ENCODE measurements around the gene TTC32.
"Not testable (repeated sequence)": the region's sequence is repeated elsewhere in the genome, so short reads cannot be mapped to it uniquely, and the experiment has no call there.

The TTC32 gene

DNA sequence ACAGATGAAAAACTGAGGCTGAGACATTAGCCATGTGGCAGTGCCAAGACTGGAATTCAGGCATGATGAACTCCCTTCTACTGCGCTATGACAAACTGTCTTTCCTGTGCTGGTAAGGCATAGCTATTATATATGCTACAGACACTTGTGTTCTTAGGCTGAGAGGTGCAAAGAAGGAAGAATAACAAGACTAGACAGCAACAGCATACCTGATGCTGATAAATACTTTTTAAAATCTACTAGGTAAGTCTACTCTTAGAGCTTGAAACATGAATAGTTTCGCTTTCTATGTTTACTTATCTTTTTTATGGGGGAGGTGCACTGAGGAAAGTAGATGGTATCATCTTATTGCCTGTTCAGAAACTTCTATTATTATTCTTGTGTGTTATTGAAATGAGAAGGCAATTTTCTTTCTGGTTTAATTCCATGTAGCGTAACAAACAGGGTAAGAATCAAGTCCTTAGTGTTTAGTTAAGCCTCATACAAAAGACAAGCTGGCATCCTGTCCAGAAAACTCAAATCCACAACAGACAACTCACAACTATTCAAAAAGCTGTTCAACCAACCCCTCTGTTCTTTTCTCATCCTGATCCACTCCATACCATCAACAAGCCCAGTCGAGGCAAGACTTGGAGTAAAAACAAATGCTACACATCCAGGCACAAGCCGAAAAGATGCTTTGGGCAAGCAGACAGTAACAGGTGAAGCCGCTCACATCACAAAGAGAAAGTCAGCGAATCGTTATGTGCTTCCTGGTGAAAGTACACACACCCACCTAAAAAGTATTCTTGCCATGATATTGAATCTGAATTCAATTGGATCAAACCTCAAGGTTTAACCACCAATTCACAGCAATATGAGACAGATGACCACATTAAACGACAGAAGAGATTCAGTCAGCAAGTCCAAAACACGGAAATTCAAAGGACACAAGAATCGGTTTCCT, 1.5 kb downstream of the TTC32 start:
- no peak for DNase-seq (ENCODE audit: low read depth in 2 of 3, low spot score in 2 of 3)

DNA sequence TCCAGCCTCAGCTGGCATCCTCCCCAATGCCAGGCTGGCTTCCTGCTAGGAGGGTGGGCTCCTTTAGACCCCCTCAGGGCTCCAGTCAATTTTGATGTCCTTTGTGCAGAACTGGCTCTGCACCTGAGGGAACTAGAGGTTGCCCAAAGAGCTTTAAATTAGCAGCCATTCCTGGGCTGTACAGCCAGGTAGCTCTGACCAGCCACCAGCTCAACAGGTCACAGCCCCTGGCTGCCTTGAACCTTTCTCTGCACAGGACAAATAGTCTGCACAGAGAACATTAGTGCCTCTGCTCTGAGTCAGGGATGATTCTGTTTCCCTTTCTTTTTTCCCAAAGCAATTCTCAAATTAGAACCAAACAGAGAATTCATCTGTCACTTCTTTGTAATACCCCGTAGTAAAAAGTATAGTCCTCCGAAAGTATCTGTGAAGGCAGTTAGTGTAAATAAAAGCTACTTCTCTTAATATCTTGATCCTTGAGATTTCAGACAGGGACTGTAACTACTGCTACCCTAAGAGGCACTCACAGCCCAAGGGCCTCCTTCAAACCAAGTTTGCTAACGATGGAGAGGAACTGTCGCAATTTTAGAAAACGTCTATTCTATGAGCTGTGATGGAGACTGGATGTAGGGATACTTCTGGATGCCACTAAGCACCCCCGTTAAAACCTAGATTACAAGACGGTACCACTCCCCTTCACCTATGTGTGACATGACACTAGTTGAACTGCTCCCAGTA, 3.0 kb downstream of the TTC32 start:
- DNase-seq (ENCODE audit: low read depth in 2 of 3, low spot score in 2 of 3): no peak

DNA sequence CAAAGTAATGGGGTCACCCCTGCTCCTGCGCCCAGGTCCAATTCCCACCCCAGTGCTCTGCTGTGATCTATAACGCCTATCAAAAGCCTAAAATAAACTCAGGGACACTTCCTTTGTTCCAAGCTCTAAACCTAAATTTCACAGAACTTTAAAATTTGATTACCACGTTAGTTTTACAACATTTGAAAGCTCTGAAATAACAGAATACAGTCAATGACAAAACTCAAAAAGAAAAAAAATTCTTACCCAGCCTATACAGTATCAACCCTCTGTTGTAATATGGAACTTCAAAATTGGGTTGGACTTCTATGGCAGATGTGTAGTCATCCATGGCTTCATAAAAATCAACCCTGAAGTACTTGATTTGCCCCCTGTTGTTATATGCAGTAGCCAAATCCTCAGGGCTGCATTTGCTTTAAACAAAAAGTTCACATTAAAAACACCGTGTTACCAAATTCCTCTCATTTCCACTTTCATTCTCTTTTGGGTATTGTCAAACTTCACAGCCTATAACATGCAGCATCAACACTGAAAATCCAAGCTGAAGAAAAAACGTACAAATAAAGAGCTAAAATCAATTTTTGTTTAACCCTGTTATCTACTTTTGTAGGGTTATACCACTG, 4.0 kb downstream of the TTC32 start:
- DNase-seq (ENCODE audit: low read depth in 2 of 3, low spot score in 2 of 3): no peak

DNA sequence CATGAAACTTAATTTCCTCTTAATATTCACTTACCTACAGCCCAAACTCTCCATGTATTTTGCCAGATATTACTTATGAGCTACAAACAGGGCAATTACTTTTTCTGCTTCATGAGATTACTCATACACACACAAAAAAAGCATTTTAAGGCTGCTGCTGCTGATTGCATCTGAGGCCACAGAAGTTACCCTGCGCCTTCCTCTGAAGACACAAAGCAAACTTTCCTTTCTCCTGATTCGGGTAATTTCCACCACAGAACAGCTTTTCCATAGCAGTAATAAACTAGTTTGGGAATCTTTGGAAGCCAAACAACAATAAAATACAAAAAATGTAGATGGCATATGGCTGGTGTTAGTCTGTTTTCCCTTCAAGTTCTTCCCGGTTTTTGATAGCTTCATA, 6.2 kb downstream of the TTC32 start:
- no peak for DNase-seq (ENCODE audit: low read depth in 2 of 3, low spot score in 2 of 3)

DNA sequence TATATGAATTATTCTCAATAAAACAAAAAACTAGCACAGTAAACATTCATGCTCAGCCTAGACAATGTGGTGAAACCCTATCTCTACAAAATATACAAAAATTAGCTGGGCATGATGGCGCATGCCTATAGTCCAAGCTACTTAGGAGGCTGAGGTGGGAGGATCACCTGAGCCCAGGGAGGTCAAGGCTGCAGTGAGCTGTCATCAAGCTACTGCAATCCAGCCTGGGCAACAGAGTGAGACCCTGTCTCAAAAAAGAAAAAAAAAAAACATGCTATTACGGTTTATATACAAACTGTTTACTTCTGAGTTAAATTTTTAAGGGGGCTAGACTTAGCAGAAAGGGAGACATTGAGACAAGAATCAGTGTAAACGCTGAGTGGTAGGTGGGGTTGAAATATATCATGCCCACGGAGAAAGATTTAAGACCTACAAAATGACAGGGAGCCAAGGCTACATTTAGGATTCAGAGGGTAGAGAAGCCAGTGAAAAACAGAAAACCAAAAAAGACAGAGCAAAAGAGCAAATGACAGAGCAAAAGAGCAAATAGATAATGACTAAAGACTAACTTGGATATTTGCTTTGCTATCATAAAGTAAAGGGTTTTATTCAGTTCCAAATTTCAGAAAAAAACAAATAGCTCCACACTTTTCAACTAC, 7.5 kb downstream of the TTC32 start:
- DNase-seq (ENCODE audit: low read depth in 2 of 3, low spot score in 2 of 3): no peak

DNA sequence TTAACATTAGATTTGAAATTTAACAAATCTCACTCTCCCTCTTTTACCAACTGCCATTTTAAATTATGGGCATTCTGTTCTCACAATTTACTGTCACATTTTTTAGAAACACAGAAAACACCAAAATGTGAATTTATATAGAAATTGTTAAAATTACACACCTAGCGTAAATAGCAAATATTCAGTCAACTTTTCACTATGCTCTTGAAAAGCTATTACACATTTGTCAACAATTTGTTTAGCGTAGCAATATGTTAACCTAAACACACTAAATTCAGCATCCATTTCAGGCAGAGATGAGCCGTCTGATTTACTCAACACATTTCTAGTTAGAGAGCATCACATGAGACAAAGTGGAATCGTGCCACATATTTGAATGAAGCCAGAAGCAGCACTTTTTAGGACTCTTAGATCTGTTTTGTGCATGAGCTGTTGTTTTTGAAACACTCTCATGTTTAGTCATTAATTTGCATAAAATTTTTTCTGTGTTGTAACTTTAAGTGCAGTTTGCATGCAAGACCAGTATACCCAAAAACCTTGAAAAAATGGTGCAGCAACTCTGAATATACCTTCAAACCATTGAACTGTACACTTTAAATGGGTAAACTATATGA, 8.2 kb downstream of the TTC32 start:
- no peak for DNase-seq (ENCODE audit: low read depth in 2 of 3, low spot score in 2 of 3)

DNA sequence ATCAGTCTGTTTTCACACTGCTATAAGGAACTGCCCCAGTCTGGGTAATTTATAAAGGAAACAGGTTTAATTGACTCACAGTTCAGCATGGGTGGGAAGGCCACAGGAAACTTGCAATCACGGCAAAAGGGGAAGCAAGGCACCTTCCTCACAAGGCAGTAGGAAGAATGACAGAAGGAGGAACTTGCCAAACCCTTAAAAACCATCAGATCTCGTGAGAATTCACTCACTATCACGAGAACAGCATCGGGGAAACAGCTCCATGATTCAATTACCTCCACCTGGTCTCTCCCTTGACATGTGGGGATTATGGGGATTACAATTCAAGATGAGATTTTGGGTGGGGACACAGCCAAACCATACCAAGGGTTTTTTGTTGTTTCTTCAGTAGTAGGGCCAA, 9.8 kb downstream of the TTC32 start:
- not testable (repeated sequence) for DNase-seq (ENCODE audit: low read depth in 2 of 3, low spot score in 2 of 3)

DNA sequence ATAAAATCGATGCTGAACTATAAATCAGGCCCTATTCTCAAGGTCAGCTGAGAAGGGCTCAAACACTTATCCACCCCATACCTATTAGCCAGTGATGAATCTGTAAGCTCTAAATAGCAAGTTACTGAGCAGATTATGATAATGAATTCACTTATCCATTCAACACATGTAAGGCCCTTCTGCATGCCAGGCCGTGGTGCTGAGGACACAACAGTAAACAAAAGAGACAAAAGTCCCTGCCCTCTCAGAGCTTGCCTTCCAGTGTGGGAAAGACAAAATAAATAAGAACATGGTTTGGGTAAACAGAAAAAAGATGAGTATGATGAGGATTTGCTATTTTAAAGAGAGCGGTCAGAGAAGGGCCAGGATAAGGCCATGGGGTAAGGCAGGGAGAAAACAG, 11.7 kb downstream of the TTC32 start:
- no peak for DNase-seq (ENCODE audit: low read depth in 2 of 3, low spot score in 2 of 3)

DNA sequence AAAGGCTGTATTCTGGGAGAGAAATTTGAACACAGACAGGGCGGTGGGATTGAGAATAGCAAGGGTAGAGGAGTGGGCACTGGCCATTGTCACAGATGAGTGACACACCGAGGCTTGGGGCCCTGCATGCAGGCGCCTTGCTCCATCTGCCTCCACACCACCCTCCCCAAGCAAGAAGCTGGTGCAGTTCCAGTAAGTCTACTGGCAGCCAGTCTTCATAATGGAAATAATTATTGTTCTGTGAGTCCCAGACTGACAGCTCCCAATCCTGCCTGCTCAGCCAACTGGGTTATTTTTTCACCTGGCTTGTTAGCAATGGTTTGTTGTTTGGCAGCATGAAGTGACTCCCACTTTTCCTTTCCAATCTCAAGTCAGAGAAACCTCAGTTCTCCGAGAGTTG, 13.0 kb downstream of the TTC32 start:
- no peak for DNase-seq (ENCODE audit: low read depth in 2 of 3, low spot score in 2 of 3)

DNA sequence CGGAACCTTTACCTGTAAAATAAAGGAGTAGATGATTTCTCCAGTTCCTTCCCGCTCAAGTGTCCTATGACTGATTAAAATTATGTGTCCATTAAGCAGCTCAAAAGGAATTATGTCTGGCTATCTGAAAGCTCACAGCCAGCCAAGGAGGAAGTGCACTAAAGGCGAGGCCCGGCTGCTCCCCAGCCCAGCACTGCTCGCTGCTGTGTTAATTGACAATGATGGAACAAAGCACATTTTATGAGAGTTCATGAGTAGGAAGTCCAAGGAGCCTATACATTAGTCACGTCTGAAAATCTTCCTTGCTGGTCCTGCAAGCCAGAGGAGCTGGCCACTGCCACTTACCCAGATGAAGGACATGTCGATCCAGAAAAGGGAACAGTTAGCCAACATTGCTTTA, 14.3 kb downstream of the TTC32 start:
- DNase-seq (ENCODE audit: low read depth in 2 of 3, low spot score in 2 of 3): no peak

DNA sequence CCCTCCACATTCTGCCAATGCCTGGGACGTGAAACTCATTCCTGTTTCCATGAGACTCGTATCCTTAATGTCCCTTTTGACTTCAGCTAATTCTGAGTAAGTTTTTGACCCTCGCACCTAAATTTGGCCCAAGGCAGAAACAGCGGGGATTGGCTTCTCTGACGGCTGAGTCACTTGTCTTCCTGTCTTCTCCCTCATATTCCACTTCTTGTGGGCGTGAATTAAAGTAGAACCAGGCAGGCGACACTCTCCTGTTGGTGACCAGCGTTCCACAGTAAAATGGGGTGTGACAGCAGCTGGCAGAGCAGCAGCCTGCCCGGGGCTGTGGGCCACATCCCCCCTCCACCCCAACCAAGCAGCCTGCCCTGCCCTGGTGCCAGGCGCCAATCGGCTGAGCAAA, 15.5 kb downstream of the TTC32 start:
- DNase-seq (ENCODE audit: low read depth in 2 of 3, low spot score in 2 of 3): no peak

DNA sequence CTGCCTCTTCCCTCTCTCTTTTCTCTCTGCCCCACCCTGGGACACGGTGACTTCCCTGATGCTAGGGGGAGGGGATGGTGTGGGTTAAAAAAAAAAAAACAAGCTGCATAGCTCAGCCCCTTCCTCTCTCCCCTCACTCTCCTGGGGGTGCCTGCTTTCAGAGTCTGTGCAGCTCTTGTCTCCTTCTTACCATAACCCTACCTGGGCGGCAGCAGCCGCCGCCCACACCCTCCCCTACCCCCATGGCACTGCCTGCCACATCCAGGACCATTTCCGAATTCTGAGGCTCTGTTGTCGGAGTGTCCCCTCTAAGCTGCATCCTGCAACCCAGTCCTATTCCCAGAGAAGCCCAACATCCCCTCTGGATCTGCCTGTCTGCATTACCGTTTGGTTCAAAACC, 16.0 kb downstream of the TTC32 start:
- no peak for DNase-seq (ENCODE audit: low read depth in 2 of 3, low spot score in 2 of 3)

DNA sequence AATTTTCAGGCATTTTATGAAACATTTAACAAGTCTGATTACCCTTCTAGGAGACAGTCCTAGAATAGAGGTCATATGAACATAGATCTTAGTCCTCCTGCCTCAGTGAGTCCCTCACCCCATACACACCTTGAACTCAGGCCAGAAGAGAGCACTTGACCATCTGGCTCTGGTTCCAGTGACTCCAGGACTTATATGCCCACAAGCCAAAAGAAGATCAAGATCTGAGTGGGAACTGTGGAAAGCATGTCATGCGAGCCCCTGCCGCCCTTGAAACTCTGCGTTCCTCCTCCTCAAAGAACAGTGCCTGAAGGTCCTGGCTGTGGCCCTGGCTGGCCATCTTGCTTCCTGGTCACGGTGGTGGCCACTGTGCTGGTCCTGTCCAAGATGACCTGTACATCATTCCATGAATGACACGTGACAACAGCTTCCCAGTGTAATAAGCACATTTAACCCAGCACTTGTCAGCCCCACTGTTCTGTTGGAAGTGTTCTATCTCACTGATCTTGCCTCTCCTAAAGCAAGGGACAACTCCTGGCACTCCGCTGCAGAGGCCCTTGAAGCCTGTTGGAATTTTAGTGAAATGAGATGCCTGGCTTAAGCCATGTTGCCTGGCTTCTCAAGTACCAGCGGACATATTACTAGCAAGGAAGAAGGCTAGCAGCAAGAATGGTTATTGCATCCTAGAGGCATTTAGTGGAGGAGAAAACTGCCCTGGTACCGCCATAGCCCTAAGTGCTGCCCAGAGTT, 17.6 kb downstream of the TTC32 start:
- DNase-seq (ENCODE audit: low read depth in 2 of 3, low spot score in 2 of 3): no peak

DNA sequence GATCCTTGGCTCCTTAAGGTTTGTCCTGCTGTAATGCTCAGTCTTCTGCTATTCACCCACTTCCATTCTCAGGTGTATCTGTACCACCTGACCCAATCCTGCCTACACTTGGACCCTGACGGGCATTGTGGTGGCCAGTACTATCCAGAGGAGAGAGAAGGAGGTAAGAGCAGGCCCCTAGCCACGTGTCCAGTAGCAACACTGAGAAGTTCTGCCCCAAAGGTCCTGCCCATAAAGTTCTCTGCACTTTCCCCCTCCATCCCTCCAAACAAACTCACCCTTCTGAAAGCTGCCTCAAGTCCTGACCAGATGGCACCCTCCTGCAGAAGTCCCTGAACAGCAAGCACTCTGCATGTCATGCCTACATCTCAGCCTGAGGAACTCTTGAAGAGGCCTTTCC, 18.3 kb downstream of the TTC32 start:
- no peak for DNase-seq (ENCODE audit: low read depth in 2 of 3, low spot score in 2 of 3)

DNA sequence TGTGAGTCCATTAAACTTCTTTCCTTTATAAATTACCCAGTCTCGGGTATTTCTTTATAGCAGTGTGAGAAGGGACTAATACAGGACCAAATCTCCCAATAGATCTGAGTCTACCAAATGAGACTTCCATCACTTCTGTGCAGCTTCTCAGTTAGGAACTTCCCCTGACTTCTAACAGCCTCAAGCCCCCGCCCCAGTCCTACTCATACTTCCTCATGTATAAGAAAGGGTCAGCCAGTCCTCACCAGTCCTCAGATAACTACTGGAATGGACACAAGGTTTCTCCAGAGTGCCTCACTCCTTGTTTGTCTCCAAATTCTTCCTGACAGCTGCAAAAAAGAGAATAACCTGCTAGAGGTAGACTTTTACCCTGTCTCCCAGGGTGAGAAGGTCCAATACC, 19.5 kb downstream of the TTC32 start:
- DNase-seq (ENCODE audit: low read depth in 2 of 3, low spot score in 2 of 3): no peak

DNA sequence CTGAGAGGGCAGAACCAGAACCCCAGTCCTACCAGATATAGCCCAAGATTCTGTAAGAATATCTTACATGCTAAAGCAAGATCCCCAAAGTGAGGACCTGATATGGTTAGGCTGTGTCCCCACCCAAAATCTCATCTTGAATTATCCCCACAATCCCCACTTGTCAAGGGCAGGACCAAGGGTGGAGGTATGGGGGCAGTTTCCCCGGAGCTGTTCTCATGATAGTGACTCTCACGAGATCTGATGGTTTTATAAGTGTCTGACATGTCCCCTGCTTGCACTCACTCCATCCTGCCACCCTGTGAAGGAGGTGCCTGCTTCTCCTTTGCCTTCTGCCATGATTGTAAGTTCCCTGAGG, 19.9 kb downstream of the TTC32 start:
- DNase-seq (ENCODE audit: low read depth in 2 of 3, low spot score in 2 of 3): no peak

DNA sequence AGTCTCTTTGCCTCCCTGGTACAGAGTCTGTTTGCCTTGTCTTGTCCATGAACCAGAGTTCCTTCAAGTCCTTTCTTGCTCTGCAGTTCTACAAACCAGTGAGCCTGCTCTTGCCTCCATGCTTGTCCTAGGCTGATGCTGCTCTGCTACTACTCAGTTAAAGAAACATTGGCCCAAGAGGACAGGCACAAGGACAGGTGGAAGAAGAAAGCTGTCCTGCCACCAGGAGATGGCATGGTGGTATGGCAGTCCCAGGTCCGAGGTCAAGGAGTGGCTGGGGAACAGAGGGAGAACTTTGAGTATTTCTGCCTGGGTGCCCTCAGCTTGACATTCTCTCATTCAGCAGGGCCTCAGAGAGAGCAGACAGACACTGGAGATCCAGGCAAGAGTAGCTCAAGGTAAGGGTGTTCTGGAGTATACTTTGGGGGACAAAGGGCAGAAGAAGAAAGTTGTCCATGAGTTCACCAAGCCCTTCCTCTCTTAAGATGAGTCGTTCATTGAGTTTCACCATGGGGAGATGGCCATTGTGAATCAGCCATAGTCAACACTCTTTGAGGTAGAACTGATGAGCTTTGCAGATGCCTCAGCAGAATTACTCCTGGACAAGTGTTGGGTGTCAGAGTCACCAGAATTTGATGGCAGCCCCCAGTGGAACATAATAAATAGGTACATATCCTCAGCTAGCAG, 20.4 kb downstream of the TTC32 start:
- DNase-seq (ENCODE audit: low read depth in 2 of 3, low spot score in 2 of 3): no peak

DNA sequence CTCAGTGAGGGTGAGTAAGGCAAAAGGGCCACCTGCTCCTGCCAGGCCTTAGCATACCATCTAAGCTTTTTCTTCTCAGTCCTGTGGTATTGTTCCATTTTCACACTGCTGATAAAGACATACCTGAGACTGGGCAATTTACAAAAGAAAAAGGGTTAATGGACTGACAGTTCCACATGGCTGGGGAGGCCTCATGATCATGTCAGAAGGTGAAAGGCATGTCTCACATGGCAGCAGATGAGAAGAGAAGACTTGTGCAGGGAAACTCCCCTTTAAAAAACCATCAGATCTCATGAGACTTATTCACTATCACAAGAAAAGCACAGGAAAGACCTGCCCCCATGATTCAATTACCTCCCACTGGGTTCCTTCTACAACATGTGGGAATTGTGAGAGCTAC, 21.6 kb downstream of the TTC32 start:
- not testable (repeated sequence) for DNase-seq (ENCODE audit: low read depth in 2 of 3, low spot score in 2 of 3)

DNA sequence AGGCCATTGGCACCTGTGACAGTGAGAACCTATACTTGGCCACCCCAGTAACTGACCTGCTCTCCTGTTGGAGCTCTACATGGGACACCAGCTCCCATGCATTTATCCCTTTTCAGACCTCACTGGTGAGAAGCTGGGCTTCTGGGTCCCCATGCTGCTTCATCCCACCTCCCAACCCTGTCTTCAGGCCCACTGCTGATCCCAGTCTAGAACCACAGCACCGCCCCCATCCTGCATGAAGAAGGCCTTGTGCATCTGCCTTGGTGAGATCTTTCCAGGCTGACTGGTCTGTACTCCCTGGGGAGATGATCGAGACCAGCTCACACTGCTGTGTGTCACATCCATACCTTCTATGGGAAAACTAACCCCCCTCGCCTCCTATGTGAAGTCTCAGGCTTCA, 22.7 kb downstream of the TTC32 start:
- DNase-seq (ENCODE audit: low read depth in 2 of 3, low spot score in 2 of 3): no peak
